ENCODE results near the gene ZBTB49. TPM values are rescaled to one million over a fixed set of nuclear protein-coding genes. Genes with fewer than 3 reads are reported as not detected.

Gene ZBTB49
- total RNA-seq, 1 experiment from 2014 or later, result 5.6 TPM

DNA sequence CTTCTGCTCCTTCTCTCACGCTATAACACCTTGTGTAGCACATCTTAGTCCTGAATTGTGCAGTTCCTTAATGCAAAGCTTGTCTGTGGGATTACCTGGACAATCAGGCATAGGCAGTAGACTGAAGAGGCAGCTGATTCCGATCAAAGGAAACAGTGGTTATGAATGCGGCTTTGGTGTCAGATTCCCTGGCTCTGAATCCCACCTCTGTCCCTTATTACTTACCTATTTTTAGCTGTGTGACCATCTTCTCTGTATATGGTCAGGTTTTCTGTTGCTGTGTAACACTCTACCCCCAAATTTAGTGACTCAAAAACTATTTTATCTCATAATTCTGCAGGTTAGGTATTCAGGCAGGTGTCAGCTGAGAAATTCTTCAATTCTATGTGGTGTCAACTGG is 3.2 kb downstream of the ZBTB49 start:
- Mint-ChIP-seq H3K27ac (no peak overlapping the region), H3K4me1 (peaks cover 18% of the 10 kb centered on the region), H3K36me3 (peaks cover 10% of the 10 kb centered on the region), H3K27me3 (ENCODE audit: low read depth) (no peaks in the 10 kb centered on the region), H3K4me3 (no peak overlapping the region), H3K9me3 (peaks cover 12% of the 10 kb centered on the region)
- DNase-seq (ENCODE audit: low spot score) (no peak), ATAC-seq (no peak)
- TF ChIP-seq ZNF263 (CRISPR knock-in tag; IDR thresholded peaks at IDR 0.05; ENCODE audit: low read depth) (no peak), TP53 (CRISPR knock-in tag; IDR thresholded peaks at IDR 0.05) (no peak), TCF7 (CRISPR knock-in tag; IDR thresholded peaks at IDR 0.05; ENCODE audit: low read depth) (no peak), ESRRA (CRISPR knock-in tag; IDR thresholded peaks at IDR 0.05; ENCODE audit: borderline replicate concordance) (no peak), ZNF219 (CRISPR knock-in tag; IDR thresholded peaks at IDR 0.05; ENCODE audit: borderline replicate concordance) (no peak), OVOL2 (CRISPR knock-in tag; IDR thresholded peaks at IDR 0.05; ENCODE audit: borderline replicate concordance) (no peak), CBFB (CRISPR knock-in tag; IDR thresholded peaks at IDR 0.05; ENCODE audit: low read depth) (no peak), SMAD3 (CRISPR knock-in tag; IDR thresholded peaks at IDR 0.05; ENCODE audit: borderline replicate concordance) (no peak), ZBTB21 (CRISPR knock-in tag; IDR thresholded peaks at IDR 0.05; ENCODE audit: borderline replicate concordance) (no peak), JAZF1 (CRISPR knock-in tag; IDR thresholded peaks at IDR 0.05) (no peak), ZNF423 (CRISPR knock-in tag; IDR thresholded peaks at IDR 0.05) (no peak), ZNF232 (CRISPR knock-in tag; IDR thresholded peaks at IDR 0.05) (no peak), GTF2I (CRISPR knock-in tag; conservative IDR thresholded peaks at IDR 0.05) (no peak)
- TF ChIP-seq, protein P1, sequence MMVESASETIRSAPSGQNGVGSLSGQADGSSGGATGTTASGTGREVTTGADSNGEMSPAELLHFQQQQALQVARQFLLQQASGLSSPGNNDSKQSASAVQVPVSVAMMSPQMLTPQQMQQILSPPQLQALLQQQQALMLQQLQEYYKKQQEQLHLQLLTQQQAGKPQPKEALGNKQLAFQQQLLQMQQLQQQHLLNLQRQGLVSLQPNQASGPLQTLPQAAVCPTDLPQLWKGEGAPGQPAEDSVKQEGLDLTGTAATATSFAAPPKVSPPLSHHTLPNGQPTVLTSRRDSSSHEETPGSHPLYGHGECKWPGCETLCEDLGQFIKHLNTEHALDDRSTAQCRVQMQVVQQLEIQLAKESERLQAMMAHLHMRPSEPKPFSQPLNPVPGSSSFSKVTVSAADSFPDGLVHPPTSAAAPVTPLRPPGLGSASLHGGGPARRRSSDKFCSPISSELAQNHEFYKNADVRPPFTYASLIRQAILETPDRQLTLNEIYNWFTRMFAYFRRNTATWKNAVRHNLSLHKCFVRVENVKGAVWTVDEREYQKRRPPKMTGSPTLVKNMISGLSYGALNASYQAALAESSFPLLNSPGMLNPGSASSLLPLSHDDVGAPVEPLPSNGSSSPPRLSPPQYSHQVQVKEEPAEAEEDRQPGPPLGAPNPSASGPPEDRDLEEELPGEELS (CRISPR knock-in tag; IDR thresholded peaks at IDR 0.05), result no peak
- TF ChIP-seq, protein P2, sequence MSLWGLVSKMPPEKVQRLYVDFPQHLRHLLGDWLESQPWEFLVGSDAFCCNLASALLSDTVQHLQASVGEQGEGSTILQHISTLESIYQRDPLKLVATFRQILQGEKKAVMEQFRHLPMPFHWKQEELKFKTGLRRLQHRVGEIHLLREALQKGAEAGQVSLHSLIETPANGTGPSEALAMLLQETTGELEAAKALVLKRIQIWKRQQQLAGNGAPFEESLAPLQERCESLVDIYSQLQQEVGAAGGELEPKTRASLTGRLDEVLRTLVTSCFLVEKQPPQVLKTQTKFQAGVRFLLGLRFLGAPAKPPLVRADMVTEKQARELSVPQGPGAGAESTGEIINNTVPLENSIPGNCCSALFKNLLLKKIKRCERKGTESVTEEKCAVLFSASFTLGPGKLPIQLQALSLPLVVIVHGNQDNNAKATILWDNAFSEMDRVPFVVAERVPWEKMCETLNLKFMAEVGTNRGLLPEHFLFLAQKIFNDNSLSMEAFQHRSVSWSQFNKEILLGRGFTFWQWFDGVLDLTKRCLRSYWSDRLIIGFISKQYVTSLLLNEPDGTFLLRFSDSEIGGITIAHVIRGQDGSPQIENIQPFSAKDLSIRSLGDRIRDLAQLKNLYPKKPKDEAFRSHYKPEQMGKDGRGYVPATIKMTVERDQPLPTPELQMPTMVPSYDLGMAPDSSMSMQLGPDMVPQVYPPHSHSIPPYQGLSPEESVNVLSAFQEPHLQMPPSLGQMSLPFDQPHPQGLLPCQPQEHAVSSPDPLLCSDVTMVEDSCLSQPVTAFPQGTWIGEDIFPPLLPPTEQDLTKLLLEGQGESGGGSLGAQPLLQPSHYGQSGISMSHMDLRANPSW (CRISPR knock-in tag; conservative IDR thresholded peaks at IDR 0.05; ENCODE audit: low read depth), result no peak
- TF ChIP-seq, protein P3, sequence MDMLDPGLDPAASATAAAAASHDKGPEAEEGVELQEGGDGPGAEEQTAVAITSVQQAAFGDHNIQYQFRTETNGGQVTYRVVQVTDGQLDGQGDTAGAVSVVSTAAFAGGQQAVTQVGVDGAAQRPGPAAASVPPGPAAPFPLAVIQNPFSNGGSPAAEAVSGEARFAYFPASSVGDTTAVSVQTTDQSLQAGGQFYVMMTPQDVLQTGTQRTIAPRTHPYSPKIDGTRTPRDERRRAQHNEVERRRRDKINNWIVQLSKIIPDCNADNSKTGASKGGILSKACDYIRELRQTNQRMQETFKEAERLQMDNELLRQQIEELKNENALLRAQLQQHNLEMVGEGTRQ (CRISPR knock-in tag; IDR thresholded peaks at IDR 0.05), result no peak
- TF ChIP-seq, protein P4, sequence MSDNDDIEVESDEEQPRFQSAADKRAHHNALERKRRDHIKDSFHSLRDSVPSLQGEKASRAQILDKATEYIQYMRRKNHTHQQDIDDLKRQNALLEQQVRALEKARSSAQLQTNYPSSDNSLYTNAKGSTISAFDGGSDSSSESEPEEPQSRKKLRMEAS (CRISPR knock-in tag; IDR thresholded peaks at IDR 0.05), result no peak
- TF ChIP-seq, protein P5, sequence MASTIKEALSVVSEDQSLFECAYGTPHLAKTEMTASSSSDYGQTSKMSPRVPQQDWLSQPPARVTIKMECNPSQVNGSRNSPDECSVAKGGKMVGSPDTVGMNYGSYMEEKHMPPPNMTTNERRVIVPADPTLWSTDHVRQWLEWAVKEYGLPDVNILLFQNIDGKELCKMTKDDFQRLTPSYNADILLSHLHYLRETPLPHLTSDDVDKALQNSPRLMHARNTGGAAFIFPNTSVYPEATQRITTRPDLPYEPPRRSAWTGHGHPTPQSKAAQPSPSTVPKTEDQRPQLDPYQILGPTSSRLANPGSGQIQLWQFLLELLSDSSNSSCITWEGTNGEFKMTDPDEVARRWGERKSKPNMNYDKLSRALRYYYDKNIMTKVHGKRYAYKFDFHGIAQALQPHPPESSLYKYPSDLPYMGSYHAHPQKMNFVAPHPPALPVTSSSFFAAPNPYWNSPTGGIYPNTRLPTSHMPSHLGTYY (CRISPR knock-in tag; IDR thresholded peaks at IDR 0.05), result no peak
- TF ChIP-seq, protein P6, sequence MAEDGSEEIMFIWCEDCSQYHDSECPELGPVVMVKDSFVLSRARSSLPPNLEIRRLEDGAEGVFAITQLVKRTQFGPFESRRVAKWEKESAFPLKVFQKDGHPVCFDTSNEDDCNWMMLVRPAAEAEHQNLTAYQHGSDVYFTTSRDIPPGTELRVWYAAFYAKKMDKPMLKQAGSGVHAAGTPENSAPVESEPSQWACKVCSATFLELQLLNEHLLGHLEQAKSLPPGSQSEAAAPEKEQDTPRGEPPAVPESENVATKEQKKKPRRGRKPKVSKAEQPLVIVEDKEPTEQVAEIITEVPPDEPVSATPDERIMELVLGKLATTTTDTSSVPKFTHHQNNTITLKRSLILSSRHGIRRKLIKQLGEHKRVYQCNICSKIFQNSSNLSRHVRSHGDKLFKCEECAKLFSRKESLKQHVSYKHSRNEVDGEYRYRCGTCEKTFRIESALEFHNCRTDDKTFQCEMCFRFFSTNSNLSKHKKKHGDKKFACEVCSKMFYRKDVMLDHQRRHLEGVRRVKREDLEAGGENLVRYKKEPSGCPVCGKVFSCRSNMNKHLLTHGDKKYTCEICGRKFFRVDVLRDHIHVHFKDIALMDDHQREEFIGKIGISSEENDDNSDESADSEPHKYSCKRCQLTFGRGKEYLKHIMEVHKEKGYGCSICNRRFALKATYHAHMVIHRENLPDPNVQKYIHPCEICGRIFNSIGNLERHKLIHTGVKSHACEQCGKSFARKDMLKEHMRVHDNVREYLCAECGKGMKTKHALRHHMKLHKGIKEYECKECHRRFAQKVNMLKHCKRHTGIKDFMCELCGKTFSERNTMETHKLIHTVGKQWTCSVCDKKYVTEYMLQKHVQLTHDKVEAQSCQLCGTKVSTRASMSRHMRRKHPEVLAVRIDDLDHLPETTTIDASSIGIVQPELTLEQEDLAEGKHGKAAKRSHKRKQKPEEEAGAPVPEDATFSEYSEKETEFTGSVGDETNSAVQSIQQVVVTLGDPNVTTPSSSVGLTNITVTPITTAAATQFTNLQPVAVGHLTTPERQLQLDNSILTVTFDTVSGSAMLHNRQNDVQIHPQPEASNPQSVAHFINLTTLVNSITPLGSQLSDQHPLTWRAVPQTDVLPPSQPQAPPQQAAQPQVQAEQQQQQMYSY (CRISPR knock-in tag; IDR thresholded peaks at IDR 0.05), result no peak
- TF ChIP-seq, protein P7, sequence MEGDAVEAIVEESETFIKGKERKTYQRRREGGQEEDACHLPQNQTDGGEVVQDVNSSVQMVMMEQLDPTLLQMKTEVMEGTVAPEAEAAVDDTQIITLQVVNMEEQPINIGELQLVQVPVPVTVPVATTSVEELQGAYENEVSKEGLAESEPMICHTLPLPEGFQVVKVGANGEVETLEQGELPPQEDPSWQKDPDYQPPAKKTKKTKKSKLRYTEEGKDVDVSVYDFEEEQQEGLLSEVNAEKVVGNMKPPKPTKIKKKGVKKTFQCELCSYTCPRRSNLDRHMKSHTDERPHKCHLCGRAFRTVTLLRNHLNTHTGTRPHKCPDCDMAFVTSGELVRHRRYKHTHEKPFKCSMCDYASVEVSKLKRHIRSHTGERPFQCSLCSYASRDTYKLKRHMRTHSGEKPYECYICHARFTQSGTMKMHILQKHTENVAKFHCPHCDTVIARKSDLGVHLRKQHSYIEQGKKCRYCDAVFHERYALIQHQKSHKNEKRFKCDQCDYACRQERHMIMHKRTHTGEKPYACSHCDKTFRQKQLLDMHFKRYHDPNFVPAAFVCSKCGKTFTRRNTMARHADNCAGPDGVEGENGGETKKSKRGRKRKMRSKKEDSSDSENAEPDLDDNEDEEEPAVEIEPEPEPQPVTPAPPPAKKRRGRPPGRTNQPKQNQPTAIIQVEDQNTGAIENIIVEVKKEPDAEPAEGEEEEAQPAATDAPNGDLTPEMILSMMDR (IDR thresholded peaks at IDR 0.05), result no peak
- CTCF ChIA-PET, result interaction anchor here (0.6 kb wide), 1 partner anchor 448 kb away, joined by 3 read pairs; no protein-coding TSS in a partner anchor
- POLR2A ChIA-PET, result no interaction called here
